Breast epithelium (tissue), 4 donors: ENCODE data around the gene CHRNB4. TPM values are rescaled to one million over a fixed set of nuclear protein-coding genes. Genes with fewer than 3 reads are reported as not detected.

Experiments used
- DNase-seq, 2 donors: peaks; one replicate each; pipeline ENCODE4 v3.0.0-alpha.2; 2019; ENCODE audit warnings: low spot score in 2 of 2
- H3K27ac ChIP-seq, 2 donors: fragments of 200-600 bp; sonication (generic) in 1 of 2; one replicate each; pipeline ENCODE4 v1.5.1; 2016 to 2019; ENCODE audit warnings: mild to moderate bottlenecking in 1 of 2
- H3K27me3 ChIP-seq, 2 donors: fragments of 200-600 bp; sonication (generic) in 1 of 2; one replicate each; pipeline versions ENCODE4 v1.5.1 to v1.6.0; 2017 to 2019; ENCODE audit warnings: control low read depth in 1 of 2, mild to moderate bottlenecking in 1 of 2
- H3K36me3 ChIP-seq: fragments of 200-600 bp; one replicate; pipeline ENCODE4 v1.5.1; 2019
- H3K4me1 ChIP-seq, 2 donors: fragments of 200-600 bp; sonication (generic); one replicate each; pipeline ENCODE4 v1.5.1; 2016 to 2019; ENCODE audit warnings: control low read depth in 1 of 2
- H3K4me3 ChIP-seq, 3 donors: fragments of 200-600 bp; sonication (generic); 1 replicate in 2 of 3; 2 replicates in 1 of 3; pipeline ENCODE4 v1.5.1; 2016 to 2019; ENCODE audit warnings: mild to moderate bottlenecking in 3 of 3, moderate library complexity in 2 of 3
- H3K9me3 ChIP-seq, 2 donors: fragments of 200-600 bp; sonication (generic) in 1 of 2; one replicate each; pipeline ENCODE4 v1.5.1; 2016 to 2019; ENCODE audit warnings: control low read depth in 1 of 2
- CTCF ChIP-seq, 3 donors: fragments of 450-650 bp; IDR thresholded peaks; one replicate each; pipeline ENCODE4 v1.5.1; 2016 to 2017; ENCODE audit warnings: antibody characterized with exemption in 3 of 3, mild to moderate bottlenecking in 3 of 3, moderate library complexity in 3 of 3
- POLR2A ChIP-seq: fragments of 450-650 bp; IDR thresholded peaks from one replicate; pipeline ENCODE4 v1.6.1; 2016; ENCODE audit warnings: antibody characterized with exemption, mild to moderate bottlenecking, moderate library complexity
- POLR2AphosphoS5 ChIP-seq, 3 donors: sonication (generic); formaldehyde crosslinking; IDR thresholded peaks; one replicate each; pipeline ENCODE4 v1.6.1; 2017; ENCODE audit warnings: antibody characterized with exemption in 3 of 3
- intact Hi-C: fragments of 100-400 bp; cut with DNase I; formaldehyde crosslinking; loops from one replicate; pipeline ENCODE4 v1.15.1; 2023; ENCODE audit warnings: low total_unique reads
- total RNA-seq, 3 donors: library from RNA; depleted of rRNA; stranded (reverse); fragments of >200 nt; gene quantifications; one replicate each; pipeline ENCODE4 v1.1.0, GENCODE V29; 2016

Gene CHRNB4
- total RNA-seq, 3 donors from 2014 or later = not detected

DNA sequence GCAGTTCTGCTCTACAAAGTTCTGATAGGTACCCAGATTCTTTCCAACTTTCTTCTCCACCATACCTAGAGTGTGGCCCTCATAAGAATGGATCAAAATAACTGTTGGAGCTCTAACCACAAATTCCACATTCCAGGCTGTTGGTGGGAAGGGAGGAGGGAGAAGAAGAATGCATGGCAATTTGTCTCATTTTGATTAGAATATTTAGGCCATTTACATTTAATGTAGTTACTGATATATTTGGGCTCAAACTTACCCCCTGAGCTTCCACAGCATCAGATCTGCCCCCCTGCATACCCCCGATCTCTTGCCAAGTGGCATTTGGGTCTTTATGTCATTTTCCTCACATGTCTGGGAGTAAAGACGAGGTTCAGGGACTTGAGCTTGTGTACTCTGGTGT, 7.7 kb downstream of the CHRNB4 start:
- intact Hi-C loops = no loop called here
- Histone ChIP-seq H3K4me1 (no peaks in the 10 kb centered on the region), H3K4me3 (no peak overlapping the region)

GRCh38 chr15:78630886-78631633, 9.9 kb downstream of the CHRNB4 start:
- Histone ChIP-seq H3K4me3 (no peak overlapping the region), H3K27ac (no peak overlapping the region), H3K9me3 (peaks cover 9 to 12% of the 10 kb centered on the region in 2 donors), H3K4me1 (no peaks in the 10 kb centered on the region), H3K36me3 (no peaks in the 10 kb centered on the region), H3K27me3 (no peaks in the 10 kb centered on the region)
- intact Hi-C loops = no loop called here
- DNase-seq = no peak
- TF ChIP-seq POLR2AphosphoS5 (IDR thresholded peaks at IDR 0.05) = no peak

More for the DNA sequence above, 7.7 kb downstream of the CHRNB4 start:
- no peak for DNase-seq
- Histone ChIP-seq H3K9me3 (peaks cover 9 to 12% of the 10 kb centered on the region in 2 donors), H3K36me3 (no peaks in the 10 kb centered on the region), H3K27me3 (no peaks in the 10 kb centered on the region), H3K27ac (no peak overlapping the region)
- no peak for TF ChIP-seq CTCF (IDR thresholded peaks at IDR 0.05)
- TF ChIP-seq POLR2A = no peak
- no peak for TF ChIP-seq POLR2AphosphoS5 (IDR thresholded peaks at IDR 0.05)

DNA sequence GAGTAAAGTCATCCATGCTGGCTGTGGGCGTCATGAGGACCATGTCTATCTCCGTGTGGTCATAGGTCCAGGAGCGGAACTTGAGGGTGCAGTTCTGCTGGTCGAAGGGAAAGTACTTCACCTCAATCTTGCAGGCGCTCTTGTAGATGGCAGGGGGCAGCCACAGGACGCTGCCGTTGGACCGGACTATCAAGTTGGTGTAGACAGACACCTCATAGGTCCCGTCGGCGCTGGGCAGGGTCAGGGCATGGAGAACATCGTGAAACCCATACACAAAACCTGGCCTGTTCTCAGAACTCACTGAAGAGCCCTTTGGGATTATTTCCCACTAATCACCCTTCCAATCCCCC, 11.3 kb downstream of the CHRNB4 start:
- Histone ChIP-seq H3K36me3 (no peaks in the 10 kb centered on the region), H3K27ac (no peak overlapping the region), H3K27me3 (no peaks in the 10 kb centered on the region), H3K4me3 (no peak overlapping the region), H3K9me3 (peaks cover 9 to 12% of the 10 kb centered on the region in 2 donors), H3K4me1 (no peaks in the 10 kb centered on the region)
- DNase-seq = no peak
- intact Hi-C loops = loop anchor here (10.0 kb wide), 1 partner anchor 75 kb away; no protein-coding TSS in a partner anchor
- TF ChIP-seq CTCF (IDR thresholded peaks at IDR 0.05) = no peak
- no peak for TF ChIP-seq POLR2AphosphoS5 (IDR thresholded peaks at IDR 0.05)
- no peak for TF ChIP-seq POLR2A

DNA sequence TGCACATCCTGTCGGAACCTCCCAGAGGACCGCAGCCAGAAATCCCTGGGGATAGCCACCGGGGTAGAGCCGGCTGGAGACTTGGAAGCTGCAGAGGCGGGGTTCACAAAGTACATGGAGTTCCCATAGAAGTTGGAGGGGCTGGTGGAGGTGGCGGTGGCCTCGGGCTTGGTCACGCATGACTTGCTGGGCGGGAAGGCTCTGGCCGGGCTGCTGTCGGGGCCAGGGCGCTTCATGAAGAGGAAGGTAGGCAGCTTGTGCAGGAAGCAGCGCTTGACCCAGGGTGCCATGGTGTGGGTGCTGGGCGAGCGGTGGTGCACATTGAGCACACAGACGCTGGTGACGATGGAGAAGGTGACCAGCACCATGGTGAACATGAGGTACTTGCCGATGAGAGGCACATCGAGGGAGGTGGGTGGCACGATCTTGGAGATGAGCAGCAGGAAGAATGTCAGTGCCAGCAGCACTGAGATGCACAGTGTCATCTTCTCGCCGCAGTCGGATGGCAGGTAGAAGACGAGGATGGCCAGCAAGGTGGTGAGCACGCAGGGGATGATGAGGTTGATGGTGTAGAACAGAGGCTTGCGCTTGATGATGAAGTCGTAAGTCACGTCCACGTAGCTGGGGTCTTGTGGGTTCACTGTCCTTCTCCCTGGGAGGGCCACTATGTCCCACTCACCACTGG, 11.8 kb downstream of the CHRNB4 start:
- Histone ChIP-seq H3K4me1 (no peaks in the 10 kb centered on the region), H3K4me3 (no peak overlapping the region), H3K27me3 (no peaks in the 10 kb centered on the region), H3K36me3 (no peaks in the 10 kb centered on the region), H3K9me3 (peaks cover 9 to 12% of the 10 kb centered on the region in 2 donors), H3K27ac (no peak overlapping the region)
- no peak for TF ChIP-seq CTCF (IDR thresholded peaks at IDR 0.05)
- intact Hi-C loops = loop anchor here (10.0 kb wide), 1 partner anchor 76 kb away; no protein-coding TSS in a partner anchor
- DNase-seq = peak in 1 of 2 donors; percentile 42

DNA sequence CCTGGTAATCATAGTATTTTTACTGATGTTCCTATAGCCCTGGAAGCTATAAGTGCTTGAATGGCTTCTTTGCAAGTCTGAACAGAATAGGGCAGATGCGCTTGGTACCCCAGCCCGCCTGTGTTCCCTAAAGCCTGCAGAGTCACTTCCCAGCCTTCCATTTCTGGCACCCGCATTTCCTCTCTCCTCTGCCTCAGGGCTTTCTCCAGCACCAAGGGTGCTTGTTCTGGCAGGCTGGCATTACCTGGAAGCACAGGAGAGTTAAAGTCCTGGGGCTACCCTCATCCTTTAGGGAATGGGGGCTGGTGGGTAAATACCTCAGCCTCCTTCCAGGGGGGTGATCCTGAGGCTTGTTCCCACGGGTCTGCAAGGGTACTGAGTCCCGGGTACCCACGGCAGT, 12.8 kb downstream of the CHRNB4 start:
- Histone ChIP-seq H3K36me3 (no peaks in the 10 kb centered on the region), H3K9me3 (peaks cover 2 to 5% of the 10 kb centered on the region in 2 donors), H3K4me1 (no peaks in the 10 kb centered on the region), H3K27ac (no peak overlapping the region), H3K4me3 (no peak overlapping the region), H3K27me3 (no peaks in the 10 kb centered on the region)
- TF ChIP-seq POLR2AphosphoS5 (IDR thresholded peaks at IDR 0.05) = no peak
- TF ChIP-seq POLR2A = no peak
- no peak for TF ChIP-seq CTCF (IDR thresholded peaks at IDR 0.05)
- DNase-seq = peak in 1 of 2 donors; percentile 15
- intact Hi-C loops = loop anchor here (10.0 kb wide), 1 partner anchor 77 kb away; no protein-coding TSS in a partner anchor
